GM10266 (cell line): ENCODE results near the gene SEMA6C.
"Not testable (repeated sequence)": the region's sequence is repeated elsewhere in the genome, so short reads cannot be mapped to it uniquely, and the experiment has no call there.

Source experiments
- DNase-seq: peaks from one replicate; pipeline ENCODE4 v3.0.0; 2012; ENCODE audit errors: extremely low spot score
- TF ChIP-seq, protein P1 (sequence below): IDR thresholded peaks from 2 replicates; pipeline ENCODE4 v1.5.1; 2012; ENCODE audit warnings: mild to moderate bottlenecking, low read depth; ENCODE audit not compliant: control insufficient read depth, insufficient read depth; ENCODE audit errors: missing control alignments

Gene SEMA6C

DNA sequence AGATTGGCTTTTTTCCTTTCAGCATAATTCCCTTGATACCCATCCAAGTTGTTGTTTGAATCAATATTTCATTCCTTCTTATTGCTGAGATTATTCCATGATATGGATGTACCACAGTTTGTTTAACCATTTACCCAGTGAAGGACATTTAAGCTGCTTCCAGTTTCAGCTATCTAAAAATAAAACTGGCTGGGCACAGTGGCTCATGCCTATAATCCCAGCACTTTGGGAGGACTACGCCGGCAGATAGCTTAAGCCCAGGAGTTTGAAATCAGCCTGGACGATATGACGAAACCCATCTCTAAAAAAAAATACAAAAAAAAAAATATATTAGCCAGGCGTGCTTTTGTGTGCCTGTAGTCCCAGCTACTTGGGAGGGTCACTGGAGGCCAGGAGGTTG, 32.6 kb downstream of the SEMA6C start:
- TF ChIP-seq, protein P1, sequence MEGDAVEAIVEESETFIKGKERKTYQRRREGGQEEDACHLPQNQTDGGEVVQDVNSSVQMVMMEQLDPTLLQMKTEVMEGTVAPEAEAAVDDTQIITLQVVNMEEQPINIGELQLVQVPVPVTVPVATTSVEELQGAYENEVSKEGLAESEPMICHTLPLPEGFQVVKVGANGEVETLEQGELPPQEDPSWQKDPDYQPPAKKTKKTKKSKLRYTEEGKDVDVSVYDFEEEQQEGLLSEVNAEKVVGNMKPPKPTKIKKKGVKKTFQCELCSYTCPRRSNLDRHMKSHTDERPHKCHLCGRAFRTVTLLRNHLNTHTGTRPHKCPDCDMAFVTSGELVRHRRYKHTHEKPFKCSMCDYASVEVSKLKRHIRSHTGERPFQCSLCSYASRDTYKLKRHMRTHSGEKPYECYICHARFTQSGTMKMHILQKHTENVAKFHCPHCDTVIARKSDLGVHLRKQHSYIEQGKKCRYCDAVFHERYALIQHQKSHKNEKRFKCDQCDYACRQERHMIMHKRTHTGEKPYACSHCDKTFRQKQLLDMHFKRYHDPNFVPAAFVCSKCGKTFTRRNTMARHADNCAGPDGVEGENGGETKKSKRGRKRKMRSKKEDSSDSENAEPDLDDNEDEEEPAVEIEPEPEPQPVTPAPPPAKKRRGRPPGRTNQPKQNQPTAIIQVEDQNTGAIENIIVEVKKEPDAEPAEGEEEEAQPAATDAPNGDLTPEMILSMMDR: no peak
- DNase-seq: no peak

DNA sequence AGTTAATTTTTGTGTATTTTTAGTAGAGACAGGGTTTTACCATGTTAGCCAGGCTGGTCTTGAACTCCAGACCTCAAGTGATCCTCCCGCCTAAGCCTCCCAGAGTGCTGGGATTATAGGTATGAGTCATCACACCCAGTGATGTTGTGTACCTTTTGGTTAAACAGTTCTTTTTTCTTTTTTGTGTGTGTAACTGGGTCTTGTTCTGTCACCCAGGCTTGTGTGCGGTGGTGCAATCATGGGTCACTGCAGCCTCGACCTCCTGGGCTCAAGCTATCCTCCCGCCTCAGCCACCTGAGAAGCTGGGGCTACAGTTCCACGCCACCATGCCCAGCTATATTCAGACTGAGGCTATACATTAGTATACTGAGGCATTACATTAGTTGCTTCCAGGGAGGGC, 38.1 kb downstream of the SEMA6C start:
- TF ChIP-seq, protein P1: no peak
- no peak for DNase-seq

DNA sequence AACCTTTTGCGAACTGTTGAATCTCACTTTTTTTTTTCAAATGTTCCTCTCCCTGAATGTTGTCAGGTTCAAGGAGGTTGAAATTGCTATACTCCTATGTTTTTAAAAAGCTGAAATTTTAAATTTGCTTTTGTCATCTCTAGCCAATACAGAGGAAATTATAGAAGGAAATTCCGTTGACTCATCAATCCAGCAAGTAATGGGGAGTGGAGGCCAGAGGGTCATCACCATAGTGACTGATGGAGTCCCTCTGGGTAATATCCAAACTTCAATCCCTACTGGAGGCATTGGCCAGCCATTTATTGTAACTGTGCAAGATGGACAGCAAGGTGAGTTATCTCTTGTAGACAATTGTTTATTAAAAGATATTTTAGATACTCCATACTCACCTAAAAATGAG, 39.5 kb downstream of the SEMA6C start:
- no peak for DNase-seq
- TF ChIP-seq, protein P1: no peak

DNA sequence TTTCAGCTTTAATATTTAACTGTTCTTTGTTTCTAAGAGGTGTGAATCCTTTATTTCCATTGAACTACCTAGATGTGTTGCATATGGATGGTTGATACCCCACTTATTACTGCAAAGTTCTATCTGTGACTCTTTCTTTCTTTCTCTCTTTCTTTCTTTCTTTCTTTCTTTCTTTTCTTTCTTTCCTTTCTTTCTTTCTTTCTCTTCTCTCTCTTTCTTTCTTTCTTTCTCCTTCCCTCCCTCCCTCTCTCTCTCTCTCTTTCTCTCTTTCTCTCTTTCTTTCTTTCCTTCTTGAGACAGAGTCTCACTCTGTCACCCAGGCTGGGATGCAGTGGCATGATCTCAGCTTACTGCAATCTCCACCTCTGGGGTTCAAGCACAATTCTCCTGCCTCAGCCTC, 41.8 kb downstream of the SEMA6C start:
- no peak for DNase-seq
- TF ChIP-seq, protein P1: no peak

DNA sequence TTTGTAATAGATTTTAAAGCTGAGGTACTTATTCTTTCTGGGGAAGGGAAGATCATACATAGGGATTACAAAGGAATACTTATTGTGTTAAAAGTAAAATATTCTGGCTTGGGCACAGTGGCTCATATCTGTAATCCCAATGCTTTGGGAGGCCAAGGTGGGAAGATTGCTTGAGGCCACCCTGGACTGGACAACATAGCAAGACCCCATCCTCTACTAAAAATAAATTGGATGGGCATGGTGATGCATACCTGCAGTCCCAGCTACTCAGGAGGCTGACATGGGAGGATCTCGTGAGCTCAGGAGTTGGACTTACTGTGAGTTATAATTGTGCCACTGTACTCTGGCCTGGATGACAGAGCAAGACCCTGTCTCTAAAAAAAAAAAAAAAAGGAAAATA, 48.3 kb downstream of the SEMA6C start:
- no peak for DNase-seq
- TF ChIP-seq, protein P1: no peak

DNA sequence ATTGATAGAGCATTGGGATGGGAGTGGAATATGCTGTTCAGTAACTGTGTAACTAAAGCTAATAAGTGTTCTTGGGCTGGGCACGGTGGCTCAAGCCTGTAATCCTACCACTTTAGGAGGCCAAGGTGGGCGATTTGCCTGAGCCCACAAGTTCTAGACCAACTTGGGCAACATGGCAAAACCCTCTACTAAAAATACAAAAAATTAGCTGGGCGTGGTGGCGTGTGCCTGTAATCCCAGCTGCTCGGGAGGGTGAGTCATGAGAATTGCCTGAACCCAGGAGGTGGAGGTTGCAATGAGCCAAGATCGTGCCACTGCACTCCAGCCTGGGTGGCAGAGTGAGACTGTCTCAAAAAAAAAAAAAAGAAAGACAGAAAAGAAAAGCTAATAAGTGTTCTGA, 49.0 kb downstream of the SEMA6C start:
- DNase-seq: not testable (repeated sequence)

DNA sequence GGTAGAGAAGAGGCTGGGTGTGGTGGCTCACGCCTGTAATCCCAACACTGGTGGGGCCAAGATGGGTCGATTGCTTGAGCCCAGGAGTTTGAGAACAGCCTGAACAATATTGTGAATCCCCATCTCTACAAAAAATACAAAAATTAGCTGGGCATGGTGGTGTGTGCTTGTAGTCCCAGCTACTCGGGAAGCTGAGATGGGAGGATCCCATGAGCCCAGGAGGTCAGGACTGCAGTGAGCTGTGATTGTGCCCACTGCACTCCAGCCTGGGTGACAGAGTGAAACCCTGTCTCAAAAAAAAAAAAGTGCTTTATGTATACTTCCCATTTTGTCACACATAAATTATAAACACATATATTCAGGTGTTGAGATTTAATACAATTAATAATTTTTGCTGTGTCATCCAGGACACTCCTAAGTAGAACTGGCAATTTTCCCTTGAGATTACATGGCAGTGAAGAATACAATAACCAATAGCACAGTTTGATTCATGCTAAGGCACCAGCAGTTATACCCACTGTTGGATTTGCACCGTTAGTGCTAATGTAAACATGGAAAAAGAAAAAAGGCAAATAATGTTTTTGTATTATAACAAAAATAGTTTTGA, 60.4 kb downstream of the SEMA6C start:
- TF ChIP-seq, protein P1: no peak
- DNase-seq: no peak
